Progenitor cell of endocrine pancreas (in vitro differentiated cells): Measurements from ENCODE around the gene ZKSCAN4. TPM values are rescaled to one million over a fixed set of nuclear protein-coding genes. Genes with fewer than 3 reads are reported as not detected.

Experiments used
- DNase-seq: peaks from one replicate; pipeline ENCODE4 v3.0.0; 2021; ENCODE audit warnings: low spot score; ENCODE audit not compliant: unreplicated experiment
- H3K27ac Mint-ChIP-seq: 2 replicates; pipeline ENCODE4 v1.8.0; 2021; ENCODE audit warnings: mild to moderate bottlenecking, moderate library complexity, mixed read lengths
- H3K27me3 Mint-ChIP-seq: 2 replicates; pipeline ENCODE4 v1.8.0; 2021; ENCODE audit warnings: mixed read lengths
- H3K36me3 Mint-ChIP-seq: 2 replicates; pipeline ENCODE4 v1.8.0; 2022; ENCODE audit warnings: mixed read lengths; ENCODE audit not compliant: insufficient read depth
- H3K4me1 Mint-ChIP-seq: 2 replicates; pipeline ENCODE4 v1.8.0; 2021; ENCODE audit warnings: low read depth, mixed read lengths
- H3K4me3 Mint-ChIP-seq: 2 replicates; pipeline ENCODE4 v1.8.0; 2021; ENCODE audit warnings: low read depth, mild to moderate bottlenecking, moderate library complexity, mixed read lengths
- H3K9me3 Mint-ChIP-seq: 2 replicates; pipeline ENCODE4 v1.8.0; 2021; ENCODE audit warnings: low read depth, mixed read lengths
- total RNA-seq: library from RNA; stranded (reverse); gene quantifications from 2 replicates; pipeline ENCODE4 v1.2.1, GENCODE V29; 2021
- TF ChIP-seq, protein P1 (sequence below): fragments of 200-600 bp; sonication (generic); IDR thresholded peaks from one replicate; pipeline ENCODE4 v1.5.0; 2021; ENCODE audit warnings: antibody characterized with exemption, mild to moderate bottlenecking; ENCODE audit not compliant: unreplicated experiment

The ZKSCAN4 gene
- total RNA-seq, 1 donor from 2014 or later: 9.0 TPM

DNA sequence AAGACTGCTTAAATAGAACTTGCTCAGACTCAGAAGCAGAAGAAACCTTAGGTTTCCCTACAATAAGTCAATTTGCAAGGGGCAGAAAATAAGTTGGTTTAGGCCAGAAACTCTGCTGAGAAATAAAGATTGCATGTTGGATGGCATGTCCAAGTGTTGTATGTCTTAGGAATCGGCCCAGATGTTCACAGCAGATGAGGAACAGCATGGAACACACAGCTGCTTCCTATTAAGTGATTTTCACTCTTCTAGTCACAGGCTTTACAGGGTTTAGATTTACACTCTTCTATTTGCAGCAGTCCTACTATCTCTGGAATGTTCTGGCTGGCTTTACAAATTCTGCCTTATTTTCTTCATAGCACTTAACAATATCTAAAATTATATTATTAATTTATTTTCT is 3.2 kb downstream of the ZKSCAN4 start:
- no peak for DNase-seq
- TF ChIP-seq, protein P1, sequence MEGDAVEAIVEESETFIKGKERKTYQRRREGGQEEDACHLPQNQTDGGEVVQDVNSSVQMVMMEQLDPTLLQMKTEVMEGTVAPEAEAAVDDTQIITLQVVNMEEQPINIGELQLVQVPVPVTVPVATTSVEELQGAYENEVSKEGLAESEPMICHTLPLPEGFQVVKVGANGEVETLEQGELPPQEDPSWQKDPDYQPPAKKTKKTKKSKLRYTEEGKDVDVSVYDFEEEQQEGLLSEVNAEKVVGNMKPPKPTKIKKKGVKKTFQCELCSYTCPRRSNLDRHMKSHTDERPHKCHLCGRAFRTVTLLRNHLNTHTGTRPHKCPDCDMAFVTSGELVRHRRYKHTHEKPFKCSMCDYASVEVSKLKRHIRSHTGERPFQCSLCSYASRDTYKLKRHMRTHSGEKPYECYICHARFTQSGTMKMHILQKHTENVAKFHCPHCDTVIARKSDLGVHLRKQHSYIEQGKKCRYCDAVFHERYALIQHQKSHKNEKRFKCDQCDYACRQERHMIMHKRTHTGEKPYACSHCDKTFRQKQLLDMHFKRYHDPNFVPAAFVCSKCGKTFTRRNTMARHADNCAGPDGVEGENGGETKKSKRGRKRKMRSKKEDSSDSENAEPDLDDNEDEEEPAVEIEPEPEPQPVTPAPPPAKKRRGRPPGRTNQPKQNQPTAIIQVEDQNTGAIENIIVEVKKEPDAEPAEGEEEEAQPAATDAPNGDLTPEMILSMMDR: no peak
- Mint-ChIP-seq H3K36me3 (peaks cover 18% of the 10 kb centered on the region), H3K4me3 (no peak overlapping the region), H3K27ac (no peak overlapping the region), H3K4me1 (peaks cover 10% of the 10 kb centered on the region), H3K9me3 (no peaks in the 10 kb centered on the region), H3K27me3 (no peaks in the 10 kb centered on the region)

DNA sequence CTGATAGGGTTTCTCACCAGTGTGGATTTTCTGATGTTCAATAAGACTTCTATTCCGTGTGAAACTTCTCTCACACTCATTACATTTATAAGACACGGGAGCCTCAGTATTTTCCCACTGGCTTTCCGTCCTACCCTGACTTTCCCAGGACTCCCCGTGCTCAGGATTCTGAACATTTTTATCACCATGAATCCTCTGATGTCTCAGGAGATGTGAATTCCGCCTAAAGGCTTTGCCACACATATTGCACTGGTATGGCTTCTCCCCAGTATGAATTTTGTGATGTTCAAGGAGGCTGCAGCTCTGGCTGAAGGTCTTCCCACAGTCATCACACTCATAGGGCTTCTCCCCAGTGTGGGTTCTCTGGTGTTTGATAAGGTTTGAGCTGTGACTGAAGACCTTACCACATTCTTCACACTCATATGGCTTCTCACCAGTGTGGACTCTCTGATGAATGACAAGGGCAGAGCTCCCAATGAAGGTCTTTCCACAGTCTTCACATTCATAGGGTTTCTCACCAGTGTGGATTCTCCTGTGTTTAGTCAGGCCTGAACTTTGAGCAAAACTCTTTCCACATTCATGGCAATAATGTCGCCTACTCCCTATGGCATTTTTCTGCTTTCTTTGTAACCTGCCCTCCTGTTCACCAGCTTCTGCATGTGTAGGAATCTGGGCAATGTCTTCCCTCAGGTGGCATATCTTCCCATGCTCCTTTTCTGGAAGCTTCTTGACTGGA is 6.7 kb downstream of the ZKSCAN4 start:
- no peak overlapping the region for H3K4me3 Mint-ChIP-seq

DNA sequence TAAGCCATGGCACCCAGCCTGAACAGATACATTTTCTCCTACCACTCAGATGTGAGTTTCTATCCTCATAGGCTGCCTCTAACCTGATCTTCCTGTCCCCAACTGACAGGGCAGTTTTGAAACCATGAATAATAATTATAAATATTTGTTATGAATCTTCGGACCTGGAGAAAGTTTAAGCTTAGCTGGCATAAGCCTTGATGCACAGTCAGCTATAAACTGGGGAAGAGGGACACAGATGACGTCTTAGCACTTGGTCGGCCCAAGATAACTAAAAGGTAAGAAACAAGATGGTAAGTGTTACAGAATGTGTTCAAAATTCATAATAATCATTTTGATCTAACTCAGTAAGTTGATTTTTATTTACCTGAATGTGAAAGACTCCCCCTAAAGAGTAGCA is 8.1 kb downstream of the ZKSCAN4 start:
- Mint-ChIP-seq H3K4me3 (no peak overlapping the region), H3K9me3 (no peaks in the 10 kb centered on the region), H3K36me3 (peaks cover 16% of the 10 kb centered on the region), H3K4me1 (no peaks in the 10 kb centered on the region), H3K27ac (no peak overlapping the region), H3K27me3 (no peaks in the 10 kb centered on the region)
- DNase-seq: no peak
- TF ChIP-seq, protein P1: no peak

More for the DNA sequence above, 6.7 kb downstream of the ZKSCAN4 start:
- DNase-seq: no peak
- H3K9me3 Mint-ChIP-seq: no peaks in the 10 kb centered on the region
- peaks cover 18% of the 10 kb centered on the region for H3K36me3 Mint-ChIP-seq
- no peaks in the 10 kb centered on the region for H3K4me1 Mint-ChIP-seq
- H3K27ac Mint-ChIP-seq: no peak overlapping the region
- no peaks in the 10 kb centered on the region for H3K27me3 Mint-ChIP-seq
- TF ChIP-seq, protein P1: no peak

DNA sequence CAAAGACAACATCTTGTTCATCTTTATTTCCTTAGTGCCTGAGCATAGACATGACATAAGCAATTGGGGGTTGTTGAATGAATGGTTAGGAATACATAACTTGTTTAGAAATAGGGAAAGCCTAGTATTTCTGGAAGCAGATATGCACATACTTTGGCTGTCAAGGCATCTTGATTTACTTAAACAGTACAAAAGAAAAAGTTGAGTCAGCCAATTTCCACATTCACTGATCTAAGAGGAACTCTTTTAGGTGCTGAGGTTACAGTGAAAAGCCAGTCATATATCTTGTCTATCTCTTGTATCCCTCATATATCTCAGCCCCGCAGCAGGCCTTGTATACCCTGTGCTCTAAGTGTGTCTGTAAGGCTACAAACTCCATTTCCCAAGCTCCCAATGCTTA is 11.6 kb downstream of the ZKSCAN4 start:
- no peak for DNase-seq
- H3K4me3 Mint-ChIP-seq: no peak overlapping the region
- no peak overlapping the region for H3K27ac Mint-ChIP-seq
- no peaks in the 10 kb centered on the region for H3K4me1 Mint-ChIP-seq
- no peaks in the 10 kb centered on the region for H3K9me3 Mint-ChIP-seq
- H3K36me3 Mint-ChIP-seq: peaks cover 23% of the 10 kb centered on the region
- TF ChIP-seq, protein P1: no peak
- H3K27me3 Mint-ChIP-seq: no peaks in the 10 kb centered on the region

DNA sequence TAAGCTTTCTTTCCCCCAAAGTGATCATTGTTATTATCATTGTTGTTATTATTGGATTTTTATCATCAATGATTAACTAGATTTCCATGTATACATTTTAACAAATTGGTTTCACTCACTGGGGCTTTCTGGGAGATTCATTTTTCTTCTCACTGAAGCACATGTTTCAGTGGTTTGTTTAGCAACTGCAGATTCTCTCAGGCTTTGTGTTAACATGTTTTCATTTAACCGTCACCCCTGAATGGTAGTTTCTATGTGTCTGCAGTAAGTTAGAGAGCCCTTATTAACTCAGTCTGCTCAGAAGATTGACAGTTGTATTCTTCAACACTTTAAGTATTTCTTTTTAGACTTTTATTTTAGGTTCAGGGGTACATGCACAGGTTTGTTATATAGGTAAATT is 12.4 kb downstream of the ZKSCAN4 start:
- Mint-ChIP-seq H3K27ac (no peak overlapping the region), H3K9me3 (no peaks in the 10 kb centered on the region), H3K4me1 (no peaks in the 10 kb centered on the region), H3K36me3 (peaks cover 24% of the 10 kb centered on the region), H3K4me3 (no peak overlapping the region), H3K27me3 (no peaks in the 10 kb centered on the region)
- no peak for DNase-seq
- TF ChIP-seq, protein P1: no peak
